ENCODE measurements around the gene MAGI2. TPM values are rescaled to one million over a fixed set of nuclear protein-coding genes. Genes with fewer than 3 reads are reported as not detected.

MAGI2 gene
- total and polyA plus RNA-seq, 2 donors from 2014 or later: 4.4 to 9.0 TPM

DNA sequence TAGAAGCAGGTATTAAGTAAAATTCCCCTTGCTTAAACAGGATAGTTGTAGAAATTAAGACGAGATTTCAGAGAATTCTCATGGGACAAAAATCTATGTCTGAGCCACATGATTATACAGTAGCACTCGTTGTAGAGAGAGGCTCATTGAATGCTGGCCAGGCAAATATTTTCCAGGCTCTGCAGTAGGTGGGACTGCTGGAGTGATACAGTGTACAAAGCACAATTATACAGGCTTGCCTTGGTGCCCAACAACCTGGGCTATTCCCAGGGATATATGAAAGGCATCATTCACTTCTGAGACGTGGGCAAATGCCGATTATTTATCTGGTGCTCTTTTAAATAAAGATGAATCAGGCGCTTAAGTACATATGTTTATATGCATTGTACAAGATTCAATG, 1274.3 kb downstream of the MAGI2 start:
- Histone ChIP-seq H3K4me1 (ENCODE audit: control insufficient read depth in 2 of 3, insufficient read depth in 2 of 3, low read depth in 1 of 3, low read length in 3 of 3) (no peaks in the 10 kb centered on the region), H3K27ac (ENCODE audit: low read depth in 2 of 2, low read length in 2 of 2) (no peak overlapping the region), H3K9me3 (ENCODE audit: control insufficient read depth in 2 of 3, insufficient read depth in 1 of 3, low read length in 3 of 3) (no peaks in the 10 kb centered on the region), H3K4me3 (ENCODE audit: low read length in 3 of 3) (no peak overlapping the region), H3K9ac (ENCODE audit: low read length in 3 of 3) (no peak overlapping the region), H3K27me3 (ENCODE audit: control insufficient read depth, insufficient read depth, low read length) (no peaks in the 10 kb centered on the region), H3K36me3 (ENCODE audit: control insufficient read depth in 2 of 3, insufficient read depth in 3 of 3, low read length in 3 of 3) (no peaks in the 10 kb centered on the region)
- intact Hi-C loops (cut with DNase I): no loop called here
- TF ChIP-seq, protein P1, sequence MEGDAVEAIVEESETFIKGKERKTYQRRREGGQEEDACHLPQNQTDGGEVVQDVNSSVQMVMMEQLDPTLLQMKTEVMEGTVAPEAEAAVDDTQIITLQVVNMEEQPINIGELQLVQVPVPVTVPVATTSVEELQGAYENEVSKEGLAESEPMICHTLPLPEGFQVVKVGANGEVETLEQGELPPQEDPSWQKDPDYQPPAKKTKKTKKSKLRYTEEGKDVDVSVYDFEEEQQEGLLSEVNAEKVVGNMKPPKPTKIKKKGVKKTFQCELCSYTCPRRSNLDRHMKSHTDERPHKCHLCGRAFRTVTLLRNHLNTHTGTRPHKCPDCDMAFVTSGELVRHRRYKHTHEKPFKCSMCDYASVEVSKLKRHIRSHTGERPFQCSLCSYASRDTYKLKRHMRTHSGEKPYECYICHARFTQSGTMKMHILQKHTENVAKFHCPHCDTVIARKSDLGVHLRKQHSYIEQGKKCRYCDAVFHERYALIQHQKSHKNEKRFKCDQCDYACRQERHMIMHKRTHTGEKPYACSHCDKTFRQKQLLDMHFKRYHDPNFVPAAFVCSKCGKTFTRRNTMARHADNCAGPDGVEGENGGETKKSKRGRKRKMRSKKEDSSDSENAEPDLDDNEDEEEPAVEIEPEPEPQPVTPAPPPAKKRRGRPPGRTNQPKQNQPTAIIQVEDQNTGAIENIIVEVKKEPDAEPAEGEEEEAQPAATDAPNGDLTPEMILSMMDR (IDR thresholded peaks at IDR 0.05; ENCODE audit: borderline replicate concordance, extremely low read depth, insufficient read depth): no peak
- FAIRE-seq: no peak
- DNase-seq: no peak

DNA sequence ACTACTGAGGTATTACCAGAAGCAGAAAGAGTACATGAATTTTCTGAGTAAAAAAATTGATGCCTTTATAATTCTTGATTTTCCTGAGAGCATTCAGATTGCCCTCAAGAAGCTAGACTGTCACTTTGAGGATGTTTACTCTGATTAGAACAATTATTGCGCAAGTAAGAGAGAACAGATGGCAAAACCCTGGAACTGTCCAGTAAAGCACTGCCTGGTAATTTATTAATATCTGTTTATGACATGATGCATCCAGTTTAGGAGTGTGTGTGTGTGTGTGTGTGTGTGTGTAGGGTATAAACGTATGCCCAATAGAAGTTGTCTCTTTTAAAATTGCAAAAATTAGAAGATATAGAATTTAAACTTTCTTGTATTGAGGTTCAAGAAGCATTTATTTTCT, 1275.1 kb downstream of the MAGI2 start:
- FAIRE-seq: no peak
- Histone ChIP-seq H3K4me1 (ENCODE audit: control insufficient read depth in 2 of 3, insufficient read depth in 2 of 3, low read depth in 1 of 3, low read length in 3 of 3) (no peaks in the 10 kb centered on the region), H3K27me3 (ENCODE audit: control insufficient read depth, insufficient read depth, low read length) (no peaks in the 10 kb centered on the region), H3K4me3 (ENCODE audit: low read length in 3 of 3) (no peak overlapping the region), H3K27ac (ENCODE audit: low read depth in 2 of 2, low read length in 2 of 2) (no peak overlapping the region), H3K9ac (ENCODE audit: low read length in 3 of 3) (no peak overlapping the region), H3K9me3 (ENCODE audit: control insufficient read depth in 2 of 3, insufficient read depth in 1 of 3, low read length in 3 of 3) (no peaks in the 10 kb centered on the region), H3K36me3 (ENCODE audit: control insufficient read depth in 2 of 3, insufficient read depth in 3 of 3, low read length in 3 of 3) (no peaks in the 10 kb centered on the region)
- intact Hi-C loops (cut with DNase I): no loop called here
- TF ChIP-seq, protein P1 (IDR thresholded peaks at IDR 0.05; ENCODE audit: borderline replicate concordance, extremely low read depth, insufficient read depth): no peak
- DNase-seq: no peak

DNA sequence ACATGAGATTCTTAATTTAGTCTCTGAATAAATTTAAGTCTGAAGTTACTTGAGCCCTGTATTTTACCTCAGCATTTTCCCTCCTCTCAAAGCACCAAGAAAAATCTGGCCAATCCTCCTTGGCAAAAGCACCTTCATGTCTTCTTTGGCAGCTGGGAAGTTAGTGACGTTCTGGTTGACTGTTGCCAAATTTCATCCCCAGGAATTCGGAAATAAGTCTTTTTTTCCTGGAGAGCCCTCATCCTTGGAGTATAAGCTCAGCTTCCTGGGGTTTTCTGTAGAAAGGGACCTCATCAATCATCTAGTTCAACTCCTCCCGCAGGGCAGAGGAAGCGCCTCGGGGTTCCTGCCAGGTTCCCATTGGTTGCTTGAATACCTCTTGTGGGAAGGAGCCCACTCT, 1277.3 kb downstream of the MAGI2 start:
- FAIRE-seq: no peak
- Histone ChIP-seq H3K27me3 (ENCODE audit: control insufficient read depth, insufficient read depth, low read length) (no peaks in the 10 kb centered on the region), H3K9ac (ENCODE audit: low read length in 3 of 3) (no peak overlapping the region), H3K27ac (ENCODE audit: low read depth in 2 of 2, low read length in 2 of 2) (peak overlapping the region in 1 of 2 donors; percentile 23), H3K4me1 (ENCODE audit: control insufficient read depth in 2 of 3, insufficient read depth in 2 of 3, low read depth in 1 of 3, low read length in 3 of 3) (no peaks in the 10 kb centered on the region), H3K4me3 (ENCODE audit: low read length in 3 of 3) (no peak overlapping the region), H3K36me3 (ENCODE audit: control insufficient read depth in 2 of 3, insufficient read depth in 3 of 3, low read length in 3 of 3) (no peaks in the 10 kb centered on the region), H3K9me3 (ENCODE audit: control insufficient read depth in 2 of 3, insufficient read depth in 1 of 3, low read length in 3 of 3) (no peaks in the 10 kb centered on the region)
- intact Hi-C loops (cut with DNase I): no loop called here
- peak in 2 of 5 donors; percentile 20 to 51 for DNase-seq
- TF ChIP-seq, protein P1 (IDR thresholded peaks at IDR 0.05; ENCODE audit: borderline replicate concordance, extremely low read depth, insufficient read depth): no peak
